Measurements from ENCODE around the gene UBXN11.

GRCh38 chr1:26297791-26298124 is 8.7 kb downstream of the UBXN11 start:
- TF ChIP-seq, protein P1, sequence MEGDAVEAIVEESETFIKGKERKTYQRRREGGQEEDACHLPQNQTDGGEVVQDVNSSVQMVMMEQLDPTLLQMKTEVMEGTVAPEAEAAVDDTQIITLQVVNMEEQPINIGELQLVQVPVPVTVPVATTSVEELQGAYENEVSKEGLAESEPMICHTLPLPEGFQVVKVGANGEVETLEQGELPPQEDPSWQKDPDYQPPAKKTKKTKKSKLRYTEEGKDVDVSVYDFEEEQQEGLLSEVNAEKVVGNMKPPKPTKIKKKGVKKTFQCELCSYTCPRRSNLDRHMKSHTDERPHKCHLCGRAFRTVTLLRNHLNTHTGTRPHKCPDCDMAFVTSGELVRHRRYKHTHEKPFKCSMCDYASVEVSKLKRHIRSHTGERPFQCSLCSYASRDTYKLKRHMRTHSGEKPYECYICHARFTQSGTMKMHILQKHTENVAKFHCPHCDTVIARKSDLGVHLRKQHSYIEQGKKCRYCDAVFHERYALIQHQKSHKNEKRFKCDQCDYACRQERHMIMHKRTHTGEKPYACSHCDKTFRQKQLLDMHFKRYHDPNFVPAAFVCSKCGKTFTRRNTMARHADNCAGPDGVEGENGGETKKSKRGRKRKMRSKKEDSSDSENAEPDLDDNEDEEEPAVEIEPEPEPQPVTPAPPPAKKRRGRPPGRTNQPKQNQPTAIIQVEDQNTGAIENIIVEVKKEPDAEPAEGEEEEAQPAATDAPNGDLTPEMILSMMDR (IDR thresholded peaks at IDR 0.05): no peak
- no peak for TF ChIP-seq EP300 (IDR thresholded peaks at IDR 0.05)
- TF ChIP-seq POLR2A (IDR thresholded peaks at IDR 0.05): no peak
